ENCODE data around the gene PPIL6. TPM values are rescaled to one million over a fixed set of nuclear protein-coding genes. Genes with fewer than 3 reads are reported as not detected.

The PPIL6 gene
- total and polyA plus RNA-seq, 2 experiments from 2014 or later = 1.7 TPM

DNA sequence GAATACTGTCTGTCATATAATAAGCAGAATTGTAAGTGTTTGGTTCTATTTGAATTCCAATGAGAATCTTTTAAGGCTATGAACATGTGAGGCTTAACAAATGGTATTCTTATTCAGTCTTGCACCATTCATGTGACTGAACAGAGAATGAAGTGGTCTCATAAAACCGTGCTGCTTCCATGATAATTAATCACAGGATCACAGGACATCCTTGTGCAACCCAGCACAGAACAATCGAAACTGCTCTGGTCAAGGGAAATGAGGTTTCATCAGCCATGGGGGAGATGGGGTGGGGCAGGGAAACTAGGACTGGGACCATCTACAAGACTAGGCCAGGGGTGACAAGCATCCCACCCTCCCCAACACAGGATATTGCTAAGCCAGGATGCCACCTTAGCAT, 6.0 kb downstream of the PPIL6 start:
- ATAC-seq (no peak), DNase-seq (ENCODE audit: low spot score) (no peak)
- no peaks in the 10 kb centered on the region for H3K36me3 Mint-ChIP-seq (ENCODE audit: low read depth)
- Histone ChIP-seq H3K4me2 (no peak overlapping the region), H2AFZ (no peak overlapping the region), H4K20me1 (replicated peaks; ENCODE audit: insufficient read depth) (no peaks in the 10 kb centered on the region), H3K4me3 (no peak overlapping the region), H3K36me3 (ENCODE audit: insufficient read depth) (no peaks in the 10 kb centered on the region), H3K79me2 (replicated peaks; ENCODE audit: insufficient read depth) (no peaks in the 10 kb centered on the region), H3K27ac (ENCODE audit: low read depth) (no peak overlapping the region), H3K4me1 (ENCODE audit: insufficient read depth) (no peaks in the 10 kb centered on the region), H3K27me3 (ENCODE audit: insufficient read depth) (peaks cover 8% of the 10 kb centered on the region), H3F3A (replicated peaks; ENCODE audit: low read depth) (no peaks in the 10 kb centered on the region; the same call in 1 of the 2 replicates), H3K9me2 (ENCODE audit: insufficient read depth) (no peaks in the 10 kb centered on the region)
- no peak overlapping the region for H3K27ac Mint-ChIP-seq
- H3K4me1 Mint-ChIP-seq = no peaks in the 10 kb centered on the region; the same call in 2 of the 3 replicates
- TF ChIP-seq POLR2AphosphoS5 (IDR thresholded peaks at IDR 0.05; ENCODE audit: low read depth) = no peak
- TF ChIP-seq, protein P1, sequence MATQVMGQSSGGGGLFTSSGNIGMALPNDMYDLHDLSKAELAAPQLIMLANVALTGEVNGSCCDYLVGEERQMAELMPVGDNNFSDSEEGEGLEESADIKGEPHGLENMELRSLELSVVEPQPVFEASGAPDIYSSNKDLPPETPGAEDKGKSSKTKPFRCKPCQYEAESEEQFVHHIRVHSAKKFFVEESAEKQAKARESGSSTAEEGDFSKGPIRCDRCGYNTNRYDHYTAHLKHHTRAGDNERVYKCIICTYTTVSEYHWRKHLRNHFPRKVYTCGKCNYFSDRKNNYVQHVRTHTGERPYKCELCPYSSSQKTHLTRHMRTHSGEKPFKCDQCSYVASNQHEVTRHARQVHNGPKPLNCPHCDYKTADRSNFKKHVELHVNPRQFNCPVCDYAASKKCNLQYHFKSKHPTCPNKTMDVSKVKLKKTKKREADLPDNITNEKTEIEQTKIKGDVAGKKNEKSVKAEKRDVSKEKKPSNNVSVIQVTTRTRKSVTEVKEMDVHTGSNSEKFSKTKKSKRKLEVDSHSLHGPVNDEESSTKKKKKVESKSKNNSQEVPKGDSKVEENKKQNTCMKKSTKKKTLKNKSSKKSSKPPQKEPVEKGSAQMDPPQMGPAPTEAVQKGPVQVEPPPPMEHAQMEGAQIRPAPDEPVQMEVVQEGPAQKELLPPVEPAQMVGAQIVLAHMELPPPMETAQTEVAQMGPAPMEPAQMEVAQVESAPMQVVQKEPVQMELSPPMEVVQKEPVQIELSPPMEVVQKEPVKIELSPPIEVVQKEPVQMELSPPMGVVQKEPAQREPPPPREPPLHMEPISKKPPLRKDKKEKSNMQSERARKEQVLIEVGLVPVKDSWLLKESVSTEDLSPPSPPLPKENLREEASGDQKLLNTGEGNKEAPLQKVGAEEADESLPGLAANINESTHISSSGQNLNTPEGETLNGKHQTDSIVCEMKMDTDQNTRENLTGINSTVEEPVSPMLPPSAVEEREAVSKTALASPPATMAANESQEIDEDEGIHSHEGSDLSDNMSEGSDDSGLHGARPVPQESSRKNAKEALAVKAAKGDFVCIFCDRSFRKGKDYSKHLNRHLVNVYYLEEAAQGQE (IDR thresholded peaks at IDR 0.05; ENCODE audit: unreplicated experiment) = no peak
- no peak for TF ChIP-seq JUNB (IDR thresholded peaks at IDR 0.05; ENCODE audit: unreplicated experiment)
- TF ChIP-seq, protein P2, sequence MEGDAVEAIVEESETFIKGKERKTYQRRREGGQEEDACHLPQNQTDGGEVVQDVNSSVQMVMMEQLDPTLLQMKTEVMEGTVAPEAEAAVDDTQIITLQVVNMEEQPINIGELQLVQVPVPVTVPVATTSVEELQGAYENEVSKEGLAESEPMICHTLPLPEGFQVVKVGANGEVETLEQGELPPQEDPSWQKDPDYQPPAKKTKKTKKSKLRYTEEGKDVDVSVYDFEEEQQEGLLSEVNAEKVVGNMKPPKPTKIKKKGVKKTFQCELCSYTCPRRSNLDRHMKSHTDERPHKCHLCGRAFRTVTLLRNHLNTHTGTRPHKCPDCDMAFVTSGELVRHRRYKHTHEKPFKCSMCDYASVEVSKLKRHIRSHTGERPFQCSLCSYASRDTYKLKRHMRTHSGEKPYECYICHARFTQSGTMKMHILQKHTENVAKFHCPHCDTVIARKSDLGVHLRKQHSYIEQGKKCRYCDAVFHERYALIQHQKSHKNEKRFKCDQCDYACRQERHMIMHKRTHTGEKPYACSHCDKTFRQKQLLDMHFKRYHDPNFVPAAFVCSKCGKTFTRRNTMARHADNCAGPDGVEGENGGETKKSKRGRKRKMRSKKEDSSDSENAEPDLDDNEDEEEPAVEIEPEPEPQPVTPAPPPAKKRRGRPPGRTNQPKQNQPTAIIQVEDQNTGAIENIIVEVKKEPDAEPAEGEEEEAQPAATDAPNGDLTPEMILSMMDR (conservative IDR thresholded peaks at IDR 0.05; ENCODE audit: low read depth in 2 of 2) = no peak
- TF ChIP-seq, protein P3, sequence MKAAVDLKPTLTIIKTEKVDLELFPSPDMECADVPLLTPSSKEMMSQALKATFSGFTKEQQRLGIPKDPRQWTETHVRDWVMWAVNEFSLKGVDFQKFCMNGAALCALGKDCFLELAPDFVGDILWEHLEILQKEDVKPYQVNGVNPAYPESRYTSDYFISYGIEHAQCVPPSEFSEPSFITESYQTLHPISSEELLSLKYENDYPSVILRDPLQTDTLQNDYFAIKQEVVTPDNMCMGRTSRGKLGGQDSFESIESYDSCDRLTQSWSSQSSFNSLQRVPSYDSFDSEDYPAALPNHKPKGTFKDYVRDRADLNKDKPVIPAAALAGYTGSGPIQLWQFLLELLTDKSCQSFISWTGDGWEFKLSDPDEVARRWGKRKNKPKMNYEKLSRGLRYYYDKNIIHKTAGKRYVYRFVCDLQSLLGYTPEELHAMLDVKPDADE (IDR thresholded peaks at IDR 0.05) = no peak
- TF ChIP-seq ZNF114 (CRISPR knock-in tag; IDR thresholded peaks at IDR 0.05) = no peak
- TF ChIP-seq STAT1 (IDR thresholded peaks at IDR 0.05; ENCODE audit: unreplicated experiment) = no peak
- TF ChIP-seq EZH2 (IDR thresholded peaks at IDR 0.05; ENCODE audit: low read depth, unreplicated experiment) = no peak
- TF ChIP-seq NANOG (IDR thresholded peaks at IDR 0.05; ENCODE audit: borderline replicate concordance) = no peak
- TF ChIP-seq, protein P4, sequence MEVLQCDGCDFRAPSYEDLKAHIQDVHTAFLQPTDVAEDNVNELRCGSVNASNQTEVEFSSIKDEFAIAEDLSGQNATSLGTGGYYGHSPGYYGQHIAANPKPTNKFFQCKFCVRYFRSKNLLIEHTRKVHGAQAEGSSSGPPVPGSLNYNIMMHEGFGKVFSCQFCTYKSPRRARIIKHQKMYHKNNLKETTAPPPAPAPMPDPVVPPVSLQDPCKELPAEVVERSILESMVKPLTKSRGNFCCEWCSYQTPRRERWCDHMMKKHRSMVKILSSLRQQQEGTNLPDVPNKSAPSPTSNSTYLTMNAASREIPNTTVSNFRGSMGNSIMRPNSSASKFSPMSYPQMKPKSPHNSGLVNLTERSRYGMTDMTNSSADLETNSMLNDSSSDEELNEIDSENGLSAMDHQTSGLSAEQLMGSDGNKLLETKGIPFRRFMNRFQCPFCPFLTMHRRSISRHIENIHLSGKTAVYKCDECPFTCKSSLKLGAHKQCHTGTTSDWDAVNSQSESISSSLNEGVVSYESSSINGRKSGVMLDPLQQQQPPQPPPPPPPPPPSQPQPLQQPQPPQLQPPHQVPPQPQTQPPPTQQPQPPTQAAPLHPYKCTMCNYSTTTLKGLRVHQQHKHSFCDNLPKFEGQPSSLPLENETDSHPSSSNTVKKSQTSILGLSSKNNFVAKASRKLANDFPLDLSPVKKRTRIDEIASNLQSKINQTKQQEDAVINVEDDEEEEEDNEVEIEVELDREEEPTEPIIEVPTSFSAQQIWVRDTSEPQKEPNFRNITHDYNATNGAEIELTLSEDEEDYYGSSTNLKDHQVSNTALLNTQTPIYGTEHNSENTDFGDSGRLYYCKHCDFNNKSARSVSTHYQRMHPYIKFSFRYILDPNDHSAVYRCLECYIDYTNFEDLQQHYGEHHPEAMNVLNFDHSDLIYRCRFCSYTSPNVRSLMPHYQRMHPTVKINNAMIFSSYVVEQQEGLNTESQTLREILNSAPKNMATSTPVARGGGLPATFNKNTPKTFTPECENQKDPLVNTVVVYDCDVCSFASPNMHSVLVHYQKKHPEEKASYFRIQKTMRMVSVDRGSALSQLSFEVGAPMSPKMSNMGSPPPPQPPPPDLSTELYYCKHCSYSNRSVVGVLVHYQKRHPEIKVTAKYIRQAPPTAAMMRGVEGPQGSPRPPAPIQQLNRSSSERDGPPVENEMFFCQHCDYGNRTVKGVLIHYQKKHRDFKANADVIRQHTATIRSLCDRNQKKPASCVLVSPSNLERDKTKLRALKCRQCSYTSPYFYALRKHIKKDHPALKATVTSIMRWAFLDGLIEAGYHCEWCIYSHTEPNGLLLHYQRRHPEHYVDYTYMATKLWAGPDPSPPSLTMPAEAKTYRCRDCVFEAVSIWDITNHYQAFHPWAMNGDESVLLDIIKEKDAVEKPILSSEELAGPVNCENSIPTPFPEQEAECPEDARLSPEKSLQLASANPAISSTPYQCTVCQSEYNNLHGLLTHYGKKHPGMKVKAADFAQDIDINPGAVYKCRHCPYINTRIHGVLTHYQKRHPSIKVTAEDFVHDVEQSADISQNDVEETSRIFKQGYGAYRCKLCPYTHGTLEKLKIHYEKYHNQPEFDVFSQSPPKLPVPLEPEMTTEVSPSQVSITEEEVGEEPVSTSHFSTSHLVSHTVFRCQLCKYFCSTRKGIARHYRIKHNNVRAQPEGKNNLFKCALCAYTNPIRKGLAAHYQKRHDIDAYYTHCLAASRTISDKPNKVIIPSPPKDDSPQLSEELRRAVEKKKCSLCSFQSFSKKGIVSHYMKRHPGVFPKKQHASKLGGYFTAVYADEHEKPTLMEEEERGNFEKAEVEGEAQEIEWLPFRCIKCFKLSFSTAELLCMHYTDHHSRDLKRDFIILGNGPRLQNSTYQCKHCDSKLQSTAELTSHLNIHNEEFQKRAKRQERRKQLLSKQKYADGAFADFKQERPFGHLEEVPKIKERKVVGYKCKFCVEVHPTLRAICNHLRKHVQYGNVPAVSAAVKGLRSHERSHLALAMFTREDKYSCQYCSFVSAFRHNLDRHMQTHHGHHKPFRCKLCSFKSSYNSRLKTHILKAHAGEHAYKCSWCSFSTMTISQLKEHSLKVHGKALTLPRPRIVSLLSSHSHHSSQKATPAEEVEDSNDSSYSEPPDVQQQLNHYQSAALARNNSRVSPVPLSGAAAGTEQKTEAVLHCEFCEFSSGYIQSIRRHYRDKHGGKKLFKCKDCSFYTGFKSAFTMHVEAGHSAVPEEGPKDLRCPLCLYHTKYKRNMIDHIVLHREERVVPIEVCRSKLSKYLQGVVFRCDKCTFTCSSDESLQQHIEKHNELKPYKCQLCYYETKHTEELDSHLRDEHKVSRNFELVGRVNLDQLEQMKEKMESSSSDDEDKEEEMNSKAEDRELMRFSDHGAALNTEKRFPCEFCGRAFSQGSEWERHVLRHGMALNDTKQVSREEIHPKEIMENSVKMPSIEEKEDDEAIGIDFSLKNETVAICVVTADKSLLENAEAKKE (CRISPR knock-in tag; IDR thresholded peaks at IDR 0.05) = no peak
- no peak for TF ChIP-seq EZH2phosphoT487 (IDR thresholded peaks at IDR 0.05; ENCODE audit: unreplicated experiment)
- no peak for TF ChIP-seq ZNF331 (CRISPR knock-in tag; IDR thresholded peaks at IDR 0.05; ENCODE audit: low read depth)
- no peak for TF ChIP-seq CREB1 (CRISPR knock-in tag; IDR thresholded peaks at IDR 0.05; ENCODE audit: low read depth)
- peaks cover 5% of the 10 kb centered on the region for H3K27me3 Mint-ChIP-seq (ENCODE audit: insufficient read depth, low read depth, poor library complexity)
- H3K9me3 Mint-ChIP-seq = no peaks in the 10 kb centered on the region
- no peak overlapping the region for H3K4me3 Mint-ChIP-seq
